ENCODE measurements around the gene DENND6A.

DENND6A gene

GRCh38 chr3:57577801-57578200 lies 115.1 kb downstream of the DENND6A start:
- no peak for DNase-seq
- Histone ChIP-seq H3K79me2 (ENCODE audit: low read length) (peaks cover 93% of the 10 kb centered on the region), H3K9me3 (replicated peaks; ENCODE audit: insufficient read depth, low read length) (no peaks in the 10 kb centered on the region), H3K4me3 (ENCODE audit: low read length) (no peak overlapping the region), H2AFZ (ENCODE audit: low read length) (no peak overlapping the region), H3K9me2 (replicated peaks; ENCODE audit: insufficient read depth, low read length) (no peaks in the 10 kb centered on the region), H3K4me1 (ENCODE audit: low read length) (no peaks in the 10 kb centered on the region), H4K20me1 (ENCODE audit: insufficient read depth, low read length) (peaks cover under 1% of the 10 kb centered on the region; the same call in 1 of the 2 replicates), H3K36me3 (replicated peaks; ENCODE audit: insufficient read depth, low read length) (peaks cover 6% of the 10 kb centered on the region; the same call in 1 of the 2 replicates), H3K27ac (ENCODE audit: low read length) (no peak overlapping the region), H3K27me3 (replicated peaks; ENCODE audit: insufficient read depth, low read length) (no peaks in the 10 kb centered on the region), H3K9ac (ENCODE audit: low read length) (no peak overlapping the region), H3F3A (ENCODE audit: insufficient read depth, low read length) (no peaks in the 10 kb centered on the region), H3K4me2 (ENCODE audit: low read depth, low read length) (no peak overlapping the region)
- TF ChIP-seq EZH2phosphoT487 (IDR thresholded peaks at IDR 0.05; ENCODE audit: low read length) (no peak), EZH2 (optimal IDR thresholded peaks at IDR 0.05; ENCODE audit: low read depth, low read length) (no peak), CTCF (IDR thresholded peaks at IDR 0.05; ENCODE audit: low read length) (no peak)

GRCh38 chr3:57575966-57576626 lies 116.8 kb downstream of the DENND6A start:
- no peak for DNase-seq
- no peak overlapping the region for H3K4me3 ChIP-seq (ENCODE audit: low read length)
- TF ChIP-seq EZH2phosphoT487 (IDR thresholded peaks at IDR 0.05; ENCODE audit: low read length) (no peak), CTCF (IDR thresholded peaks at IDR 0.05; ENCODE audit: low read length) (no peak)
- no peak overlapping the region for H3K9ac ChIP-seq (ENCODE audit: low read length)
- H3K4me2 ChIP-seq (ENCODE audit: low read depth, low read length): no peak overlapping the region
- H2AFZ ChIP-seq (ENCODE audit: low read length): no peak overlapping the region
- peaks cover 6% of the 10 kb centered on the region; the same call in 1 of the 2 replicates for H3K36me3 ChIP-seq (replicated peaks; ENCODE audit: insufficient read depth, low read length)
- H3K9me2 ChIP-seq (replicated peaks; ENCODE audit: insufficient read depth, low read length): no peaks in the 10 kb centered on the region
- no peak overlapping the region for H3K27ac ChIP-seq (ENCODE audit: low read length)
- H3F3A ChIP-seq (ENCODE audit: insufficient read depth, low read length): no peaks in the 10 kb centered on the region
- H4K20me1 ChIP-seq (ENCODE audit: insufficient read depth, low read length): no peaks in the 10 kb centered on the region; the same call in 1 of the 2 replicates
- H3K27me3 ChIP-seq (replicated peaks; ENCODE audit: insufficient read depth, low read length): no peaks in the 10 kb centered on the region
- H3K9me3 ChIP-seq (replicated peaks; ENCODE audit: insufficient read depth, low read length): no peaks in the 10 kb centered on the region
- H3K4me1 ChIP-seq (ENCODE audit: low read length): no peaks in the 10 kb centered on the region
- peaks cover 80% of the 10 kb centered on the region for H3K79me2 ChIP-seq (ENCODE audit: low read length)

Data from MM.1S (cell line).